ENCODE results near the gene WASHC2A.
"Not testable (repeated sequence)": the region's sequence is repeated elsewhere in the genome, so short reads cannot be mapped to it uniquely, and the experiment has no call there.

DNA sequence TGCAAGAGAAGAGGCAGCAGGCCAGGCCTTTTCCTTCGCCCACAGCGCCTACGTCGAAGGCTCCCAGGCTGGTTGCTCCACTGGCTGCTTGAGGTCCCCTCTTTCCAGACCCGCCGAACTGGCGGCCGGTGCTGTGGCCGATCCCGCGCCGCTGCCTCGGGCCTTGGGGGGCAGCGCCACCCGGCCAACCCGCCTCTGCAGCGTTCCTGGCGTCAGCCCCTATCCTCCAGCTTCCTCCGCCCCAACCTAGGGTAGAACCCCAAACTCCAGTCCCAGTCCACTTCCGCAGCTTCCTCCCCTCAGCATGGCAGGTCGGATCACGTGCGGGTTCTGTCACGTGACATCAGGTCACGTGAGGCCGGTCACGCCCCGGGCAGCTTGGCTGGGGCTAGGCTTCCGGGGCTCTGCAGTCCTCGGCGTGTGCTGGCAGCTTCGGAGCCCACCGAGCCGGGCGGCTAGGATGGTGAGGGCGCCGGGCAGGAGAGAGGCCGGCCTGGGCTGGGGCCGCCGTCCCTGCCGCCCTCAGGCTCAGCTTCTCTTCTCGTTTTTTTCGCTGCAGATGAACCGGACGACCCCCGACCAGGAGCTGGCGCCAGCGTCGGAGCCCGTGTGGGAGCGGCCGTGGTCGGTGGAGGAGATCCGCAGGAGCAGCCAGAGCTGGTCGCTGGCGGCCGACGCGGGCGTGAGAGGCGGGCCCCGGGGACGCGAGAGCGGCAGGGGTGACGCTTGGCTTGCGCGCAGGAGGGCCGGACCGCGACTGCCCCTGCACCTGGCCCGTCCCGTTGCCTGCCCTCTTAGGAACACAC, at the start of gene WASHC2A:
- not testable (repeated sequence) for TF ChIP-seq REST (IDR thresholded peaks at IDR 0.05); SP1 (IDR thresholded peaks at IDR 0.05); EGR1 (IDR thresholded peaks at IDR 0.05; ENCODE audit: low read depth in 2 of 2); CTCF (IDR thresholded peaks at IDR 0.05; ENCODE audit: low read depth, low read length, missing input control); TAF1 (conservative IDR thresholded peaks at IDR 0.05); RAD21 (IDR thresholded peaks at IDR 0.05)
- TF ChIP-seq GABPA (IDR thresholded peaks at IDR 0.05 in 1 of 2, conservative IDR thresholded peaks at IDR 0.05 in 1 of 2) (peak in 1 of 2 donors; percentile 63), YY1 (IDR thresholded peaks at IDR 0.05) (peak; percentile 53)
